Activated naive CD8-positive, alpha-beta T cell treated with anti-CD3 and anti-CD28 coated beads, Interleukin-2, amount 10 ng/mL, durations not matched to agents 7 days and 5 days (primary cell): Measurements from ENCODE around the gene HPN. TPM values are rescaled to one million over a fixed set of nuclear protein-coding genes. Genes with fewer than 3 reads are reported as not detected.

Experiments
- ATAC-seq: fragments of 150-1000 bp; cut with Tn5 transposase; one replicate; pipeline ENCODE4 v1.10.0; 2021; ENCODE audit warnings: low read depth, moderate library complexity
- POLR2A ChIA-PET: fragments of 350-600 bp; sonication (Branson Sonifier 250); formaldehyde crosslinking; loops from one replicate; lab custom pipeline; 2021; ENCODE audit warnings: antibody characterized with exemption; lab: Charles Lee
- DNase-seq: peaks from one replicate; pipeline ENCODE4 v3.0.0; 2021
- H3K27ac Mint-ChIP-seq: one replicate; pipeline ENCODE4 v1.8.0; 2022; ENCODE audit warnings: mild to moderate bottlenecking, mixed read lengths
- H3K27me3 Mint-ChIP-seq: one replicate; pipeline ENCODE4 v1.8.0; 2022; ENCODE audit warnings: mild to moderate bottlenecking, moderate library complexity, mixed read lengths
- H3K36me3 Mint-ChIP-seq: one replicate; pipeline ENCODE4 v1.8.0; 2021; ENCODE audit warnings: mild to moderate bottlenecking, mixed read lengths
- H3K4me1 Mint-ChIP-seq: one replicate; pipeline ENCODE4 v1.8.0; 2021; ENCODE audit warnings: mixed read lengths
- H3K4me3 Mint-ChIP-seq: one replicate; pipeline ENCODE4 v1.8.0; 2022; ENCODE audit warnings: mild to moderate bottlenecking, moderate library complexity, mixed read lengths
- H3K9me3 Mint-ChIP-seq: one replicate; pipeline ENCODE4 v1.8.0; 2021; ENCODE audit warnings: mixed read lengths
- total RNA-seq, 2 experiments: library from RNA; stranded (reverse); gene quantifications; one replicate each; pipeline ENCODE4 v1.2.3, GENCODE V29; 2021

The HPN gene
- total RNA-seq, 2 experiments from 2014 or later = 0.20 TPM; not detected in 1

GRCh38 chr19:35034005-35034502 is 7.5 kb upstream of the HPN start:
- no peak overlapping the region for H3K4me3 Mint-ChIP-seq
- POLR2A ChIA-PET = no interaction called here

DNA sequence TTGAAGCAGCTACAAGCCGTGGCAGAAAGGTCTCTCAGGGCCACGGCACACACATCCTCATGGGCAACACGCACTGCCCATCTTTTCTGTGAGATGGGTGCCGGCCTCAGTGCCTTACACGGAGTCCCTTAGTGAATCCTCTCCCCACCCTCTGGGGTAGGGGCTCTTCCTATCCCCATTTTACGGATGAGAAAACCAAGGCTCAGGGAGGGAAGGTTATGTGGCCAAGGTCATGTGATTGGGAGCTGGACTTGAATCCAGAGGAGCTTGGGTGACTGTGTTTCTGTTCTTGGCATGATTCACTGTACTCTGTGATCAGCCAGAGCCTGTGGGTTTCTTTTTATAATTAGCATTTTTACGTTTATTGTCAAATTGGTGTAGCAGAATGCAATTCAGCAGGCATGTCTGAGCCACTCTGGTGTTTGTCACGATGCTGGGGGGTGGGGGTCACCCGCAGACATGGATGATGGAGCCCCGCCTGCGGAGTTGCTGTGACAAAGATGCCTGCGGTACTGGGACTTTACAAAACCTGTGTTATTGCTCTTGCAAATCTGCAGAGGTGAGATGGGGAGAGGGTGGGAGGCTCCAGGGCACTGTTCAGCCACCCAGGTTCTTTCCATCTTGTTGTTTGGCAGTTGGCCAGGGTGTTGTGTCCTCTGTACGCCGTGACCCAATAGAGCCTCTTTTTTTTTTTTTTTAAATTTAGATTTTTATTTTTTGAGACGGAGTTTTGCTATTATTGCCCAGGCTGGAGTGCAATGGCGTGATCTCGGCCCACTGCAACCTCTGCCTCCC is 6.7 kb upstream of the HPN start:
- H3K27ac Mint-ChIP-seq = no peak overlapping the region
- H3K4me3 Mint-ChIP-seq = no peak overlapping the region

More at GRCh38 chr19:35034005-35034502, 7.5 kb upstream of the HPN start:
- Mint-ChIP-seq H3K4me1 (peaks cover 5% of the 10 kb centered on the region), H3K27ac (no peak overlapping the region), H3K36me3 (no peaks in the 10 kb centered on the region), H3K27me3 (peaks cover 20% of the 10 kb centered on the region), H3K9me3 (no peaks in the 10 kb centered on the region)
- ATAC-seq (no peak), DNase-seq (no peak)

DNA sequence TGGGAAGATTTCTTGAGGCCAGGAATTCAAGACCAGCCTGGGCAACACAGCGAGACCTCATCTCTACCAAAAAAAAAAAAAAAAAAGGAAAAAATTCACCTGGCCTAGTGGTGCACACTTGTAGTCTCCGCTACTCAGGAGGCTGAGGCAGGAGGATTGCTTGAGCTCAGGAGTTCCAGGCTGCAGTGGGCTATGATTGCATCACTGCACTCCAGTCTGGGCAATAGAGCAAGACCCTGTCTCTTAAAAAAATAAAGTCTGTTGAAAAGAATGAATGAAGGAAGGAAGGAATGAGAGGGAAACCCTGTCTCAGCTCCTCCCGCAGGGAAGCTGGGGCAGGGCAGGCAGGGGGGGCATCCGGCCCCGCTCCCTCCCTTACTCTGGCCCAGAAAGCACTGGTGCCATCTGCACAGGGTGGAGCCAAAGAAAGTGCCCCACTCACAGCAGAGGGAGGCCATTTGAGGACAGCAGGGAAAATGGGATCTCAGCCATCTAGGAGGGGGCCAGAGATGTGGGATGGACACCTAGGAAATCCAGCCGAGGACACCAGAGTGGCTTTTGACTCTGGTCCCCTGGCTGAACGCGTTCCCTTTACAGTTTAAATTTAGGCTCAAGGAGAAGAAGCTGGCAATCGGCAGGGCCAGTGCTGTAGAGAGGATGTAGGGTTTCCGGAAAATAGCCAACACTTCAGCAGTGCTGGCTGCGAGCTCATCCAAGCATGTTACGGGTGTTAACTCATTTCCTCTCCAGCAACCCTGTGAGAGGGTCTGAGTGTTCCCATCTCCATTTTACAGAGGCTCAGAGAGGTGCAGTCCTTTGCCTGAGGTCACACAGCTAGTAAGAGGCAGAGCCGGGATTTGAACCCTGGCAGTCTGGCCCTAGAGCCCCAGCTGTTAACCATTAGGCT is 3.6 kb upstream of the HPN start:
- no peaks in the 10 kb centered on the region for H3K9me3 Mint-ChIP-seq
- POLR2A ChIA-PET = interaction anchor here (1.0 kb wide), 1 partner anchor 24 kb away, joined by 4 read pairs; no protein-coding TSS in a partner anchor
- no peak overlapping the region for H3K27ac Mint-ChIP-seq
- no peak overlapping the region for H3K4me3 Mint-ChIP-seq
- peaks cover 11% of the 10 kb centered on the region for H3K4me1 Mint-ChIP-seq
- ATAC-seq (no peak), DNase-seq (no peak)
- peaks cover 7% of the 10 kb centered on the region for H3K27me3 Mint-ChIP-seq
- H3K36me3 Mint-ChIP-seq = no peaks in the 10 kb centered on the region

More for the DNA sequence above, 6.7 kb upstream of the HPN start:
- Mint-ChIP-seq H3K9me3 (no peaks in the 10 kb centered on the region), H3K36me3 (no peaks in the 10 kb centered on the region), H3K4me1 (peaks cover 5% of the 10 kb centered on the region), H3K27me3 (peaks cover 18% of the 10 kb centered on the region)
- ATAC-seq = no peak
- POLR2A ChIA-PET = no interaction called here
- DNase-seq = no peak

- ATAC-seq (no peak), DNase-seq (no peak)
- H3K36me3 Mint-ChIP-seq = no peaks in the 10 kb centered on the region
- H3K27me3 Mint-ChIP-seq = peaks cover 7% of the 10 kb centered on the region
- H3K4me3 Mint-ChIP-seq = no peak overlapping the region
- no peak overlapping the region for H3K27ac Mint-ChIP-seq
- H3K4me1 Mint-ChIP-seq = peaks cover 11% of the 10 kb centered on the region
- H3K9me3 Mint-ChIP-seq = no peaks in the 10 kb centered on the region
- POLR2A ChIA-PET = no interaction called here
Measured at GRCh38 chr19:35038623-35039512, 2.7 kb upstream of the HPN start.

- H3K4me3 Mint-ChIP-seq = peak overlapping the region; percentile 33
- H3K9me3 Mint-ChIP-seq = no peaks in the 10 kb centered on the region
- H3K36me3 Mint-ChIP-seq = no peaks in the 10 kb centered on the region
- ATAC-seq (no peak), DNase-seq (no peak)
- peaks cover 15% of the 10 kb centered on the region for H3K4me1 Mint-ChIP-seq
- H3K27ac Mint-ChIP-seq = peak overlapping the region; percentile 7
- H3K27me3 Mint-ChIP-seq = peaks cover 7% of the 10 kb centered on the region
- POLR2A ChIA-PET = no interaction called here
Measured at GRCh38 chr19:35039881-35040825, 1.4 kb upstream of the HPN start.

GRCh38 chr19:35040826-35041547 is 534 bp upstream of the HPN start:
- DNase-seq (no peak), ATAC-seq (no peak)
- H3K9me3 Mint-ChIP-seq = no peaks in the 10 kb centered on the region
- peaks cover 7% of the 10 kb centered on the region for H3K27me3 Mint-ChIP-seq
- no peaks in the 10 kb centered on the region for H3K36me3 Mint-ChIP-seq
- no peak overlapping the region for H3K27ac Mint-ChIP-seq
- H3K4me3 Mint-ChIP-seq = peak overlapping the region; percentile 33
- POLR2A ChIA-PET = no interaction called here
- peaks cover 23% of the 10 kb centered on the region for H3K4me1 Mint-ChIP-seq

DNA sequence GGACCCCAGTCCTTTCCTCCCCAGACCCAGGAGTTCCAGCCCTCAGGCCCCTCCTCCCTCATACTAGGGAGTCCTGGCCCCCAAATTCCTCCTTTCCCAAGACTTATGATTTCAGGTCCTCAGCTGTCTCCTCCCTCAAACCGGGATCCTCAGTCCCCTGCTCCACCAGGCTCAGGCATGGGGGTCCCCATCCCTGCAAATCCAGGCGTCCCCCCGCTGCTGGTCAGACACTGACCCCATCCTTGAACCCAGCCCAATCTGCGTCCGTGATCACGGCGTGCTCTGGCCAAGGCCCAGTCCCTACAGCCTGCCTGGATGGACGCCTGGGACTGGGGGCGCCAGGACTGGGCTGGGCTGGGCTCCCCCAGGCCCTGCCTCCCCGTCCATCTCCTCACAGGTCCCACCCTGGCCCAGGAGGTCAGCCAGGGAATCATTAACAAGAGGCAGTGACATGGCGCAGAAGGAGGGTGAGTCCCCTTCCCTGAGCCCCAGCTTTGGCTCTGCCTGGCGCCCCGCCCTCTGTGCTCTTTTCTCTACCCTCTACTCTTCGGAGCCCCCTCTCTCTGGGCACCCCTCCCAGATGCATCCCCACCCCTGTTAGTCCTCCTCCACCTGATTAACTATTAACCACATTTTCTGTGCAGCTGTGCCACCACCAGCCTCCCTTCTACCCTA is 672 bp downstream of the HPN start:
- Mint-ChIP-seq H3K4me1 (peaks cover 23% of the 10 kb centered on the region), H3K27ac (no peak overlapping the region), H3K4me3 (no peak overlapping the region), H3K9me3 (no peaks in the 10 kb centered on the region), H3K27me3 (peaks cover 7% of the 10 kb centered on the region), H3K36me3 (no peaks in the 10 kb centered on the region)
- DNase-seq (no peak), ATAC-seq (no peak)
- POLR2A ChIA-PET = no interaction called here

DNA sequence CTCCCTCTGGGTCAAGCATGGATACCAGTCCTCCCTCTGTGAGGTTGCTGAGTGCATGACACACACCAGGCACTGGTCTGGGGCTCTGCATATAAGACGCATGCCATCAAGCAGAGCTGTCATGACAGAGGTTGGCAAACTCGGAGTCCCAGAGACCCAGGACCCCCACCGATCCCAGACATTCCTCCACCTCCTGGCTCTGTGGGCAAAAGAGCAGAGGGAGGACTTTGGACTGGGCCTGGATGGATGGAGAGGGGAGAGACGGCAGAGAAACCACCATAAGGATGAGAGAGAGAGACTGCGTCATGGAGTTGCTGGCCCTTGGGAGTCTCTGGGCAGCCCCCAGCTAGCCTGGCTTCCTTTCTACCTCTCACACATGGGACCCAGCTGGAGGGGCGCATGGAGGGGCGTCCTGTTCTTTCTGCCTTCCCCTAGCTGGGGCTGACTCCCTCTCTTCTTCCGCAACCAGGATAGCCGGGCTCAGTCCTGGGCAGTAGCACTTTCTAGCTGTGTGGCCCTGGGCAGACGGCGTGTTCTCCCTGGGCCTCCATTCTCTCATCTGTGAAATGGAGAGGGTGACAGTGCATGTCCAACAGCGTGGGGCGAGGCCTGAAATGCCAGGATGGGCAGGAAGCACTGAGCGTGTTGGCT is 1.6 kb downstream of the HPN start:
- H3K27me3 Mint-ChIP-seq = peaks cover 7% of the 10 kb centered on the region
- no peak overlapping the region for H3K4me3 Mint-ChIP-seq
- no peaks in the 10 kb centered on the region for H3K9me3 Mint-ChIP-seq
- H3K27ac Mint-ChIP-seq = no peak overlapping the region
- ATAC-seq = no peak
- POLR2A ChIA-PET = interaction anchor here (0.9 kb wide), 1 partner anchor 29 kb away, joined by 3 read pairs; no protein-coding TSS in a partner anchor
- DNase-seq = no peak
- peaks cover 23% of the 10 kb centered on the region for H3K4me1 Mint-ChIP-seq
- H3K36me3 Mint-ChIP-seq = no peaks in the 10 kb centered on the region

- Mint-ChIP-seq H3K4me1 (peaks cover 23% of the 10 kb centered on the region), H3K27me3 (peaks cover 7% of the 10 kb centered on the region), H3K36me3 (no peaks in the 10 kb centered on the region), H3K27ac (no peak overlapping the region), H3K9me3 (no peaks in the 10 kb centered on the region), H3K4me3 (no peak overlapping the region)
- ATAC-seq (no peak), DNase-seq (no peak)
- POLR2A ChIA-PET = no interaction called here
Measured at GRCh38 chr19:35043906-35044305, 2.4 kb downstream of the HPN start.

GRCh38 chr19:35044317-35045117 is 3.0 kb downstream of the HPN start:
- ATAC-seq (no peak), DNase-seq (peak; percentile 69)
- H3K27me3 Mint-ChIP-seq = peaks cover 7% of the 10 kb centered on the region
- no peak overlapping the region for H3K4me3 Mint-ChIP-seq
- no peaks in the 10 kb centered on the region for H3K36me3 Mint-ChIP-seq
- no peaks in the 10 kb centered on the region for H3K9me3 Mint-ChIP-seq
- POLR2A ChIA-PET = no interaction called here
- H3K27ac Mint-ChIP-seq = no peak overlapping the region
- H3K4me1 Mint-ChIP-seq = peaks cover 23% of the 10 kb centered on the region
